AG04450 (cell line): Measurements from ENCODE around the gene PAEP. TPM values are rescaled to one million over a fixed set of nuclear protein-coding genes. Genes with fewer than 3 reads are reported as not detected.
"Not testable (repeated sequence)": the region's sequence is repeated elsewhere in the genome, so short reads cannot be mapped to it uniquely, and the experiment has no call there.

Experiments used
- CTCF ChIA-PET: fragments of 300-600, 350-600 bp; formaldehyde crosslinking; extraction: SDS; loops from one replicate; lab custom pipeline; 2022; ENCODE audit warnings: antibody characterized with exemption, inconsistent platforms; lab: Charles Lee
- POLR2A ChIA-PET: fragments of 350-600 bp; formaldehyde crosslinking; extraction: SDS; loops from one replicate; lab custom pipeline; 2021; ENCODE audit warnings: antibody characterized with exemption, inconsistent platforms; lab: Yijun Ruan, JAX
- DNase-seq: peaks from one replicate; pipeline ENCODE4 v3.0.0-alpha.2; 2011; ENCODE audit warnings: low read depth, low spot score
- H3K27ac ChIP-seq: one replicate; pipeline ENCODE4 v1.5.1; 2012; ENCODE audit warnings: low read depth, low read length, control low read depth
- H3K27me3 ChIP-seq: one replicate; pipeline ENCODE4 v1.6.0; 2012; ENCODE audit warnings: low read length; ENCODE audit not compliant: control insufficient read depth, insufficient read depth
- H3K4me3 ChIP-seq: 2 replicates; pipeline ENCODE4 v1.5.1; 2011; ENCODE audit warnings: mild to moderate bottlenecking, low read depth, low read length, control low read depth
- H3K9me3 ChIP-seq: 2 replicates; pipeline ENCODE4 v1.5.1; 2012; ENCODE audit warnings: low read length; ENCODE audit not compliant: control insufficient read depth, insufficient read depth
- CTCF ChIP-seq: IDR thresholded peaks from 2 replicates; pipeline ENCODE4 v1.5.1; 2011; ENCODE audit warnings: low read depth, low read length, control low read depth, inconsistent platforms
- polyA plus RNA-seq: library from polyadenylated mRNA; depleted of rRNA; stranded (reverse); fragments of >200 nt; gene quantifications from 2 replicates; pipeline ENCODE4 v1.2.3, GENCODE V29; 2011

PAEP gene
- polyA plus RNA-seq, 1 experiment, result not detected

GRCh38 chr9:135526089-135526729 is 35.3 kb upstream of the PAEP start:
- Histone ChIP-seq H3K9me3 (no peaks in the 10 kb centered on the region; the same call in 1 of the 2 replicates), H3K27me3 (peaks cover 2% of the 10 kb centered on the region), H3K27ac (no peak overlapping the region), H3K4me3 (no peak overlapping the region)
- CTCF ChIA-PET, result no interaction called here
- POLR2A ChIA-PET, result no interaction called here
- TF ChIP-seq CTCF, result no peak
- DNase-seq, result no peak

- Histone ChIP-seq H3K4me3 (no peak overlapping the region), H3K27me3 (peaks cover 2% of the 10 kb centered on the region), H3K9me3 (no peaks in the 10 kb centered on the region; the same call in 1 of the 2 replicates), H3K27ac (no peak overlapping the region)
- TF ChIP-seq CTCF, result no peak
- ChIA-PET CTCF (no interaction called here), POLR2A (no interaction called here)
- no peak for DNase-seq
Observed at GRCh38 chr9:135526730-135527571, 34.6 kb upstream of the PAEP start.

- DNase-seq, POLR2A ChIA-PET, CTCF ChIA-PET, H3K27me3 ChIP-seq, H3K27ac ChIP-seq, H3K9me3 ChIP-seq, H3K4me3 ChIP-seq: not testable (repeated sequence)
Observed at GRCh38 chr9:135528842-135529435, 32.6 kb upstream of the PAEP start.

- Histone ChIP-seq H3K4me3 (no peak overlapping the region), H3K9me3 (no peaks in the 10 kb centered on the region; the same call in 1 of the 2 replicates), H3K27ac (no peak overlapping the region), H3K27me3 (peaks cover 4% of the 10 kb centered on the region)
- no peak for TF ChIP-seq CTCF
- DNase-seq, result no peak
- POLR2A ChIA-PET, result no interaction called here
- CTCF ChIA-PET, result no interaction called here
Observed at GRCh38 chr9:135530146-135530545, 31.4 kb upstream of the PAEP start.

GRCh38 chr9:135531096-135531495 is 30.5 kb upstream of the PAEP start:
- Histone ChIP-seq H3K9me3 (no peaks in the 10 kb centered on the region; the same call in 1 of the 2 replicates), H3K4me3 (no peak overlapping the region), H3K27me3 (peaks cover 4% of the 10 kb centered on the region), H3K27ac (no peak overlapping the region)
- DNase-seq, result no peak
- CTCF ChIA-PET, result interaction anchor here (0.6 kb wide), 1 partner anchor 12 kb away, joined by 3 read pairs; no protein-coding TSS in a partner anchor
- POLR2A ChIA-PET, result no interaction called here
- no peak for TF ChIP-seq CTCF
